Measurements from ENCODE around the gene ADGRG2.

DNA sequence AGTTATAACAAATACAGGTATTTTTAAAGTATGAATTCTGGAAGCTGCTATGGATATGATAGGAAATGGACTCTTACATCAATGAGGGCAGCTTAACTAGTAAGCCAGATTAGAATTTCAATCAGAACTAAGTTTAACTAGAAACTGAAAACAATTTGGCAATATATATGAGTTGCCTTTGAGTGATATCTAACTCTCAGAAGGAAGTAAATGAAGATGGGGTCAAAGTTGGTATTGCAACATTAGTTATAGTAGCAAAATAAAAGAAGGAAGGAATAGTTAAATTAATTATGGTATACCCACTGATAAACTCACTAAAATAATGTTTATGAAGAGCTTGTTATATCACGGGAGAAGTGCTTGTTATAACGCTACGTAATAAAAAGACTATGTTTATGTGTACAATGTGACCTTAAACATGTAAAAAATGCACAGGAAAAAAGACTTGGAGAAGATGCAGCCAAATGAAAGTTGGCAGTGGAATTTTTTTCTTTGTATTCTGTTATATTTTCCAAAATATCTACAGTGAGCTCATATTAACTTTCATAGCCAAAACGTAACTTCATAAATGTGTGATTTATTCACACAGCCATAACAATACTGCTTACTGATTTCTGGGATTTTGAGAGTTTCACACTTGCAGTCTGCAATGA lies 172.9 kb downstream of the ADGRG2 start:
- TF ChIP-seq POLR2A (IDR thresholded peaks at IDR 0.05; ENCODE audit: low read depth): no peak
- TF ChIP-seq, protein P1, sequence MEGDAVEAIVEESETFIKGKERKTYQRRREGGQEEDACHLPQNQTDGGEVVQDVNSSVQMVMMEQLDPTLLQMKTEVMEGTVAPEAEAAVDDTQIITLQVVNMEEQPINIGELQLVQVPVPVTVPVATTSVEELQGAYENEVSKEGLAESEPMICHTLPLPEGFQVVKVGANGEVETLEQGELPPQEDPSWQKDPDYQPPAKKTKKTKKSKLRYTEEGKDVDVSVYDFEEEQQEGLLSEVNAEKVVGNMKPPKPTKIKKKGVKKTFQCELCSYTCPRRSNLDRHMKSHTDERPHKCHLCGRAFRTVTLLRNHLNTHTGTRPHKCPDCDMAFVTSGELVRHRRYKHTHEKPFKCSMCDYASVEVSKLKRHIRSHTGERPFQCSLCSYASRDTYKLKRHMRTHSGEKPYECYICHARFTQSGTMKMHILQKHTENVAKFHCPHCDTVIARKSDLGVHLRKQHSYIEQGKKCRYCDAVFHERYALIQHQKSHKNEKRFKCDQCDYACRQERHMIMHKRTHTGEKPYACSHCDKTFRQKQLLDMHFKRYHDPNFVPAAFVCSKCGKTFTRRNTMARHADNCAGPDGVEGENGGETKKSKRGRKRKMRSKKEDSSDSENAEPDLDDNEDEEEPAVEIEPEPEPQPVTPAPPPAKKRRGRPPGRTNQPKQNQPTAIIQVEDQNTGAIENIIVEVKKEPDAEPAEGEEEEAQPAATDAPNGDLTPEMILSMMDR (IDR thresholded peaks at IDR 0.05): no peak

Data from esophagus muscularis mucosa (tissue), 3 donors.